GM12872 (cell line): Measurements from ENCODE around the gene COX6B2.

ENCODE experiments used
- CTCF ChIP-seq: IDR thresholded peaks from 3 replicates; pipeline ENCODE4 v1.5.1; 2011; ENCODE audit warnings: low read depth, mild to moderate bottlenecking, low read length, moderate library complexity; ENCODE audit not compliant: insufficient read depth

COX6B2 gene

DNA sequence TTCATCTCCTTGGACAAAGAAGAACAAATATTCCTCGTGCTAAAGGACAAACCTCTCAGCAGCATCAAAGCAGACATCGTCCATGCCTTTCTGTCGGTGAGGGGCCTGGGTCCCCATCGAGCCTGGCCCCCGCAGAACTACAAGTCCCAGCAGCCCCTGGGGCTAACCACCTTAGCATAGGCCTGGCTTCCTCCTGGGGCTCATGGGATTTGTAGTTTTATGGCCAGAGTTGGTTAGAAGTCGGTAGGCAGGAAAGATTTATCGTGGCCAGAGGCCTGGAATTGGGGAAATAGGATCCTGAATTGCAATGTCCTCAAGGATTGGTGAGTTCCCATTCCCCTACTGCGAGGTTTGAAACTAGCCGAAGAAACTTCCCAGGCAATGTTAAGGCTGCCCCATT is 49.0 kb downstream of the COX6B2 start:
- no peak for TF ChIP-seq CTCF

- no peak for TF ChIP-seq CTCF
Observed at GRCh38 chr19:55304980-55305379, 49.5 kb downstream of the COX6B2 start.

DNA sequence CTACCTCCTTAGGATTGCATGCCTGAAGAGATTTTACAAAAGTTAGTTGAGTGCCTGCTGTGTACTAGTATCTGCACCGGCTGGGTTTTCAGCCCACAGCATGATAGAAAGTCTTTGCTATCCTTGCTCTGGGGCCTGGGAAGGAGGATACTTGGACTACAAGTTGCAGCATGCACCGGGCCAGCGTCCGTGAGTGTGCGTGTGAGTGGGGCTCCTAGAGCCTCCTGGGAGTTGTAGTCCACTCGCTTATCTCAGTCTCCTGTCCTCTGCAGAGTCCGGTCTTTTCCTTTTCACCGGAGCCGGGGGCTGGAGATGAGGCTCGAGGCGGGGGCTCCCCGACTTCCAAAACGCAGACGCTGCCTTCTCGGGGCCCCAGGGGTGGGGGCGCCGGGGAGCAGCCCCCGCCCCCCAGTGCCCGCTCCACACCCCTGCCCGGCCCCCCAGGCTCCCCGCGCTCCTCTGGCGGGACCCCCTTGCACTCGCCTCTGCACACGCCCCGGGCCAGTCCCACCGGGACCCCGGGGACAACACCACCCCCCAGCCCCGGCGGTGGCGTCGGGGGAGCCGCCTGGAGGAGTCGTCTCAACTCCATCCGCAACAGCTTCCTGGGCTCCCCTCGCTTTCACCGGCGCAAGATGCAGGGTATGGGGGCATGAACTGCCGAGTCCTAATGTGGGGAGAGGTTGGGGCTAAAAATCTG is 50.1 kb downstream of the COX6B2 start:
- TF ChIP-seq CTCF: no peak

- TF ChIP-seq CTCF: no peak
Observed at GRCh38 chr19:55303477-55303876, 51.0 kb downstream of the COX6B2 start.

DNA sequence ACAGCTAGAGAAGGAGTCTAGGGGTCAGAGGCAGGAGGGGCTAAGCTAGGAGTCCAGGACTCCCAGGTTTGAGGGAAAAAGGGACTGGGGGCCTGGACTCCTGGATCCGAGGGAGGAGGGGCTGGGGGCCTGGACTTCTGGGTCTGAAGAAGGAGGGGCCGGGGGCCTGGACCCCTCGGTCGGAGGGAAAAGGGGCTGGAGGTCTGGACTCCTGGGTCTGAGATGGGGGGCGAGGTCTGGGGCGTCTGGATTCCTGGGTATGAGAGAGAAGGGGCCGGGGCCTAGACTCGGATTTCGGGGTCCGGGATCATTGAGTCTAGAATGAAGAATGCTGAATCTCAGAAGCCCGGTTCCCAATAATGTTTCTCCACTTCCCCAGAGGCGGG is 52.2 kb downstream of the COX6B2 start:
- TF ChIP-seq CTCF: no peak

- peak; percentile 98 for TF ChIP-seq CTCF
Observed at GRCh38 chr19:55301459-55302317, 52.8 kb downstream of the COX6B2 start.

DNA sequence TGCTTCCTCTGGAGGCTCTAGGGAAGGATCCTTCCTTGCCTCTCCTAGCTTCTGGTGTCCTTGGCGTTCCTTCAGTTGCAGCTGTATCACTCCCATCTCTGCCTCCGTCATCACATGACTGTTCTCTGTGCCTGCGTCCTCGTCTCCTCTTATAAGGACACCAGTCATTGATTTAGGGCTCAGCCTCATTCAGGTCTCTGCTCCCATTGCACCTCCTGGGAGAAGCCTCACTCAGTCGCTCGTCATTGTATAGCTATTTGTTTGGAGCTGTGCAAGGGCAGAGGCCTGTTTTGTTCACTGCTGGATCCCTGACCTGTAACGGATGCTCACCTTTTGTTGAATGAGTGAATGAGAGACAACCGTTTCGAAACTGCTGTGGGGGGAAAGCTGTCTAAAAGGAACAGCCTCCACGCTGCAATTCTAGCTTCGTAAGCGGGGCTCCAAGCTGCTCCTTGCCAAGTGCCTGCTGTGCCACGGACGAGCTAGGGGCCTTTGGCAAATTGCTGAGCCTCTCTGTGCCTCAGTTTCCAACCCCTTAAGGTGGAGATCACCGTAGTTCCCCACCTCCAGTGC is 53.5 kb downstream of the COX6B2 start:
- TF ChIP-seq CTCF: no peak
